GM23338 (cell line): ENCODE results near the gene GUCY2C.

Source experiments
- CREB1 ChIP-seq: fragments of 250-450 bp; sonication (Bioruptor Pico); IDR thresholded peaks from 2 replicates; pipeline ENCODE4 v1.5.0; 2020; ENCODE audit warnings: low read depth, mild to moderate bottlenecking, moderate library complexity
- CTCF ChIP-seq, 2 experiments: fragments of 200-600 bp in 1 of 2; sonication (generic) in 1 of 2; conservative IDR thresholded peaks; 2 replicates each; pipeline versions ENCODE4 v1.5.1 to v1.6.1; 2016 to 2017; ENCODE audit warnings: antibody characterized with exemption in 2 of 2, low read depth in 2 of 2, mild to moderate bottlenecking in 2 of 2, moderate library complexity in 1 of 2
- POLR2AphosphoS5 ChIP-seq: IDR thresholded peaks from 2 replicates; pipeline ENCODE4 v1.6.1; 2016; ENCODE audit warnings: antibody characterized with exemption, low read depth
- ZNF331 ChIP-seq: fragments of 250-450 bp; sonication (Bioruptor Pico); IDR thresholded peaks from 2 replicates; pipeline ENCODE4 v1.5.0; 2020; ENCODE audit warnings: low read depth, mild to moderate bottlenecking, moderate library complexity

GRCh38 chr12:14564336-14564959 is 132.0 kb downstream of the GUCY2C start:
- TF ChIP-seq CTCF (conservative IDR thresholded peaks at IDR 0.05; ENCODE audit: low read depth in 2 of 2) (no peak), ZNF331 (CRISPR knock-in tag) (no peak), CREB1 (CRISPR knock-in tag) (no peak), POLR2AphosphoS5 (no peak)
